Liver (tissue), 3 donors: ENCODE measurements around the gene BLOC1S5.

ENCODE experiments used
- FOXA2 ChIP-seq: IDR thresholded peaks from 2 replicates; pipeline ENCODE4 v1.6.1; 2016; ENCODE audit warnings: antibody characterized with exemption
- GABPA ChIP-seq, 2 donors: IDR thresholded peaks in 1 of 2; conservative IDR thresholded peaks in 1 of 2; 2 replicates each; pipeline ENCODE4 v1.6.1; 2016; ENCODE audit warnings: antibody characterized with exemption in 2 of 2, mild to moderate bottlenecking in 1 of 2, moderate library complexity in 1 of 2
- JUND ChIP-seq, 2 donors: IDR thresholded peaks; 2 replicates each; pipeline ENCODE4 v1.6.1; 2016; ENCODE audit warnings: antibody characterized with exemption in 2 of 2
- RAD21 ChIP-seq, 2 donors: IDR thresholded peaks; 2 replicates each; pipeline ENCODE4 v1.6.1; 2016; ENCODE audit warnings: antibody characterized with exemption in 2 of 2, mild to moderate bottlenecking in 2 of 2
- TAF1 ChIP-seq: conservative IDR thresholded peaks from 2 replicates; pipeline ENCODE4 v1.6.1; 2016; ENCODE audit warnings: antibody characterized with exemption, mild to moderate bottlenecking
- YY1 ChIP-seq: IDR thresholded peaks from 2 replicates; pipeline ENCODE4 v1.6.1; 2016; ENCODE audit warnings: antibody characterized with exemption, mild to moderate bottlenecking
- ZBTB33 ChIP-seq: IDR thresholded peaks from 2 replicates; pipeline ENCODE4 v1.6.1; 2016; ENCODE audit warnings: antibody characterized with exemption
- TF ChIP-seq, protein P1 (sequence below): fragments of 150-350 bp; IDR thresholded peaks from 2 replicates; pipeline ENCODE4 v1.5.1; 2017; ENCODE audit warnings: improper control_type of control experiment, low read depth, low read length; ENCODE audit not compliant: missing input control
- TF ChIP-seq, protein P2 (sequence below): IDR thresholded peaks from 2 replicates; pipeline ENCODE4 v1.6.1; 2016; ENCODE audit warnings: antibody characterized with exemption, mild to moderate bottlenecking
- TF ChIP-seq, protein P3 (sequence below): IDR thresholded peaks from 2 replicates; pipeline ENCODE4 v1.6.1; 2016; ENCODE audit warnings: antibody characterized with exemption
- donor health status: healthy.
- donor health status: healthy.

DNA sequence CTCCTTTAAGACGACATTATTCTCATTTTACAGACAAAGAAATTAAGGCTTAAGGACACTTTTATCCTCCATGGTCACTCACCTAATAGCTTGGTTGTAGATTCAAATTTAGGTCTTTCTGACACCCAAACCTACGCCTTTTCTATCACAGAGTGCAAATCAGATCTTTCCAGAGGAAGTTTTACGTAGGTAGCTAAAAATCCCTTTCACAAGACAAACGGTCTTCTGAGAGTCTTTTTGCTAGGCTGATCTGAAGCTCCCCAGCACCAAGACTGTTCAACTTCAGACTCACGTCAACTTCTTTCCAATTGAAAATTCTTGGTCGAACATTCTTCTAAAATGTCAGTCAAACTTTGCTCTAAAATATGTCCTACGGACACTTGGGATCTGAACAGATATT lies 46.5 kb downstream of the BLOC1S5 start:
- TF ChIP-seq, protein P1, sequence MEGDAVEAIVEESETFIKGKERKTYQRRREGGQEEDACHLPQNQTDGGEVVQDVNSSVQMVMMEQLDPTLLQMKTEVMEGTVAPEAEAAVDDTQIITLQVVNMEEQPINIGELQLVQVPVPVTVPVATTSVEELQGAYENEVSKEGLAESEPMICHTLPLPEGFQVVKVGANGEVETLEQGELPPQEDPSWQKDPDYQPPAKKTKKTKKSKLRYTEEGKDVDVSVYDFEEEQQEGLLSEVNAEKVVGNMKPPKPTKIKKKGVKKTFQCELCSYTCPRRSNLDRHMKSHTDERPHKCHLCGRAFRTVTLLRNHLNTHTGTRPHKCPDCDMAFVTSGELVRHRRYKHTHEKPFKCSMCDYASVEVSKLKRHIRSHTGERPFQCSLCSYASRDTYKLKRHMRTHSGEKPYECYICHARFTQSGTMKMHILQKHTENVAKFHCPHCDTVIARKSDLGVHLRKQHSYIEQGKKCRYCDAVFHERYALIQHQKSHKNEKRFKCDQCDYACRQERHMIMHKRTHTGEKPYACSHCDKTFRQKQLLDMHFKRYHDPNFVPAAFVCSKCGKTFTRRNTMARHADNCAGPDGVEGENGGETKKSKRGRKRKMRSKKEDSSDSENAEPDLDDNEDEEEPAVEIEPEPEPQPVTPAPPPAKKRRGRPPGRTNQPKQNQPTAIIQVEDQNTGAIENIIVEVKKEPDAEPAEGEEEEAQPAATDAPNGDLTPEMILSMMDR: no peak
- TF ChIP-seq GABPA (IDR thresholded peaks at IDR 0.05 in 1 of 2, conservative IDR thresholded peaks at IDR 0.05 in 1 of 2) (no peak), RAD21 (IDR thresholded peaks at IDR 0.05) (no peak), TAF1 (no peak), JUND (IDR thresholded peaks at IDR 0.05) (no peak), ZBTB33 (no peak), YY1 (no peak), FOXA2 (no peak)
- TF ChIP-seq, protein P2, sequence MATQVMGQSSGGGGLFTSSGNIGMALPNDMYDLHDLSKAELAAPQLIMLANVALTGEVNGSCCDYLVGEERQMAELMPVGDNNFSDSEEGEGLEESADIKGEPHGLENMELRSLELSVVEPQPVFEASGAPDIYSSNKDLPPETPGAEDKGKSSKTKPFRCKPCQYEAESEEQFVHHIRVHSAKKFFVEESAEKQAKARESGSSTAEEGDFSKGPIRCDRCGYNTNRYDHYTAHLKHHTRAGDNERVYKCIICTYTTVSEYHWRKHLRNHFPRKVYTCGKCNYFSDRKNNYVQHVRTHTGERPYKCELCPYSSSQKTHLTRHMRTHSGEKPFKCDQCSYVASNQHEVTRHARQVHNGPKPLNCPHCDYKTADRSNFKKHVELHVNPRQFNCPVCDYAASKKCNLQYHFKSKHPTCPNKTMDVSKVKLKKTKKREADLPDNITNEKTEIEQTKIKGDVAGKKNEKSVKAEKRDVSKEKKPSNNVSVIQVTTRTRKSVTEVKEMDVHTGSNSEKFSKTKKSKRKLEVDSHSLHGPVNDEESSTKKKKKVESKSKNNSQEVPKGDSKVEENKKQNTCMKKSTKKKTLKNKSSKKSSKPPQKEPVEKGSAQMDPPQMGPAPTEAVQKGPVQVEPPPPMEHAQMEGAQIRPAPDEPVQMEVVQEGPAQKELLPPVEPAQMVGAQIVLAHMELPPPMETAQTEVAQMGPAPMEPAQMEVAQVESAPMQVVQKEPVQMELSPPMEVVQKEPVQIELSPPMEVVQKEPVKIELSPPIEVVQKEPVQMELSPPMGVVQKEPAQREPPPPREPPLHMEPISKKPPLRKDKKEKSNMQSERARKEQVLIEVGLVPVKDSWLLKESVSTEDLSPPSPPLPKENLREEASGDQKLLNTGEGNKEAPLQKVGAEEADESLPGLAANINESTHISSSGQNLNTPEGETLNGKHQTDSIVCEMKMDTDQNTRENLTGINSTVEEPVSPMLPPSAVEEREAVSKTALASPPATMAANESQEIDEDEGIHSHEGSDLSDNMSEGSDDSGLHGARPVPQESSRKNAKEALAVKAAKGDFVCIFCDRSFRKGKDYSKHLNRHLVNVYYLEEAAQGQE: no peak
- TF ChIP-seq, protein P3, sequence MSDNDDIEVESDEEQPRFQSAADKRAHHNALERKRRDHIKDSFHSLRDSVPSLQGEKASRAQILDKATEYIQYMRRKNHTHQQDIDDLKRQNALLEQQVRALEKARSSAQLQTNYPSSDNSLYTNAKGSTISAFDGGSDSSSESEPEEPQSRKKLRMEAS: no peak
